BLaER1 treated with 17β-estradiol and CSF1 and Interleukin-3, amounts not matched to agents 10 nM and 100 nM (cell line): Measurements from ENCODE around the gene L3HYPDH.

Experiments
- H3K27ac ChIP-seq, 11 experiments: shearing (Covaris generic); formaldehyde crosslinking; 2 replicates each; pipeline ENCODE4 v1.8.1; 2022
- H3K27me3 ChIP-seq, 11 experiments: shearing (Covaris generic); formaldehyde crosslinking; 2 replicates each; pipeline ENCODE4 v1.8.1; 2022
- H3K36me3 ChIP-seq, 11 experiments: shearing (Covaris generic); formaldehyde crosslinking; 2 replicates each; pipeline ENCODE4 v1.8.1; 2022
- H3K4me1 ChIP-seq, 10 experiments: shearing (Covaris generic); formaldehyde crosslinking; 2 replicates each; pipeline ENCODE4 v1.8.1; 2022
- H3K4me2 ChIP-seq, 11 experiments: shearing (Covaris generic); formaldehyde crosslinking; 2 replicates each; pipeline ENCODE4 v1.8.1; 2022
- H3K4me3 ChIP-seq, 10 experiments: shearing (Covaris generic); formaldehyde crosslinking; 2 replicates each; pipeline ENCODE4 v1.8.1; 2022
- H3K9ac ChIP-seq, 11 experiments: shearing (Covaris generic); formaldehyde crosslinking; 2 replicates each; pipeline ENCODE4 v1.8.1; 2022
- H3K9me3 ChIP-seq, 11 experiments: shearing (Covaris generic); formaldehyde crosslinking; replicated peaks in 1 of 11; 2 replicates each; pipeline ENCODE4 v1.8.1; 2022
- H4K20me1 ChIP-seq, 11 experiments: shearing (Covaris generic); formaldehyde crosslinking; 2 replicates each; pipeline ENCODE4 v1.8.1; 2022
- Cebpa-rat ChIP-seq, 11 experiments: shearing (Covaris generic); IDR thresholded peaks; 2 replicates each; pipeline ENCODE4 v1.8.1; 2022

The L3HYPDH gene

DNA sequence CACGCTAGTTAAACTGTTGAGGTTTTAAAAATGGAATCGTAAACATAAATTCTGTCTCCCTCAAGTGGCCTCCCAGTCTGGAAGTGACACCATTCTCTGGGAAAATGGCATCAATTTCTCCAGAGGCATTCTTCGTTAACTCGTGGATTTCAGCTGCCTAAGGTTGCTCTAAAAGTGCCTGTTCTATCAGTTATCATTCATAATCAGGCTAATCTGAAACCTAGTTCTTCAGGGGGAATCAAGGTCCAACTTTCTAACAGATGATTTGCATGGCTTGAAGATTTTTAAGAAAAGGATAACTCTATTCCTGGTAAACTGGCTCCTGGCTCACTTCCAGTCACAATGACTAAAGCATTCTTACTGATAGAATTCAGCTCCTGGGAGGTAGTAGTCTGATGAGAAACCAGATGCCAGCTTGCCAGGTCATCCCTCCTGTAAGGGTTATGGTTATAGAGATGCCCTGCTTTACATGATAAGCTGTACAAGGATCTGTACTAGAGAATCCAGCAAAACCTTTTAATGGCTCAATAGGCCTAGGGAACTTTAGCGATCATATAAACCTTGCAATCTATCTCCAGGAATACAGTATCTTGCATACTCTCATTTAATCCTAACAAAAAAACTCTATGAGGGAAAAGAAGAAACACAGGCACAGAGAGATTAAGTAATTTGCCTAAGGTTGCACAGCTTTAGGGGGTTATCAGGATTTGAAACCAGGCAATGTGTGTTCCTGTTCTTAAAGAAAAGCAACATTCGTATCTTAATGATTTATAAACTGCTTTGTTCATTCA, 1.5 kb downstream of the L3HYPDH start:
- Histone ChIP-seq H3K36me3 (peaks cover 14 to 24% (median 18%) of the 10 kb centered on the region in 11 experiments; a peak in 20 of 22 replicates), H4K20me1 (peaks cover 0 to 30% (median 12%) of the 10 kb centered on the region in 11 experiments; a peak in 14 of 22 replicates), H3K9ac (peak overlapping the region; percentile 84 to 92 (median 90)), H3K4me2 (peak overlapping the region; percentile 85 to 99 (median 97)), H3K27me3 (no peaks in the 10 kb centered on the region), H3K4me3 (peak overlapping the region; percentile 70 to 89 (median 80)), H3K27ac (peak overlapping the region in 8 of 11 experiments; percentile 84 to 94 (median 91); a peak in 12 of 22 replicates), H3K9me3 (no peaks in the 10 kb centered on the region), H3K4me1 (peaks cover 47 to 60% (median 54%) of the 10 kb centered on the region in 10 experiments)
- TF ChIP-seq Cebpa-rat (IDR thresholded peaks at IDR 0.05) = no peak

DNA sequence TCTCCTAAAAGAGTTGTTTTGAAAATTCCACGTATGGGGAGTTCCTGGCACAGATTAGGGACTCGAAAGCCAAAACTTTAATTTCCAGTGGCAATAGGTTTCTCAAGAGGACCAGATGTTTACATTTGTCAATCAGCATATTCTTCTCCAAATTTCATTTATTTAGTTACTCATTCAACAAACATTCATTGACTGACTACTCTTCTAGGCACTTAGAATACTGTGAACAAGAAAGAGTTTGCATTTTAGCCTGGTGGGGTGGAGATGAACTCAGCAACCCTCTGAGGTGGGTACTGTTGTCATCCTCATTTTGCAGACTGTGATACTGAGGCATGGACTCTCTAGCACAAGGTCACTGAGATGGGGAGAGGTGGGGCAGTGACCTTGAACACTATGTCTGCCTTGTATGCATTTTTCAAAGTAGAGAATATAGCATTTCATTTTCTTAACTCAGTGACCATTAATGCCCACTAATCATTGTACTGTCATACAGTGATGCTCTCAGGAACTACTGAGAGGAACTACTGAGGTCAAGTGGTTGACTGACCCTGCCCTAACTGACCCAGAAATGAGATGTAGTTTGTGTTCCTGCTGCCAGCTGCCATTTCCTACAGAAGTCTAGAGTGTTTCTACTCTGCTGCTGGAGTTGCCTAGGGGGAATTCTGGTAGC, 2.2 kb downstream of the L3HYPDH start:
- peak overlapping the region in 6 of 11 experiments; percentile 87 to 92 (median 90); a peak in 8 of 22 replicates for H3K9ac ChIP-seq
- peak overlapping the region in 3 of 11 experiments; percentile 90 to 93 (median 92); a peak in 3 of 22 replicates for H3K27ac ChIP-seq
- H3K4me3 ChIP-seq = peak overlapping the region in 7 of 10 experiments; percentile 74 to 89 (median 79); a peak in 11 of 20 replicates
- no peak for TF ChIP-seq Cebpa-rat (IDR thresholded peaks at IDR 0.05)
- peaks cover 10 to 22% (median 18%) of the 10 kb centered on the region in 11 experiments; a peak in 20 of 22 replicates for H3K36me3 ChIP-seq
- H3K9me3 ChIP-seq = no peaks in the 10 kb centered on the region
- H3K27me3 ChIP-seq = no peaks in the 10 kb centered on the region
- H3K4me2 ChIP-seq = peak overlapping the region; percentile 85 to 99 (median 97)
- H4K20me1 ChIP-seq = peaks cover 0 to 30% (median 10%) of the 10 kb centered on the region in 11 experiments; a peak in 14 of 22 replicates
- peaks cover 45 to 59% (median 54%) of the 10 kb centered on the region in 10 experiments for H3K4me1 ChIP-seq

DNA sequence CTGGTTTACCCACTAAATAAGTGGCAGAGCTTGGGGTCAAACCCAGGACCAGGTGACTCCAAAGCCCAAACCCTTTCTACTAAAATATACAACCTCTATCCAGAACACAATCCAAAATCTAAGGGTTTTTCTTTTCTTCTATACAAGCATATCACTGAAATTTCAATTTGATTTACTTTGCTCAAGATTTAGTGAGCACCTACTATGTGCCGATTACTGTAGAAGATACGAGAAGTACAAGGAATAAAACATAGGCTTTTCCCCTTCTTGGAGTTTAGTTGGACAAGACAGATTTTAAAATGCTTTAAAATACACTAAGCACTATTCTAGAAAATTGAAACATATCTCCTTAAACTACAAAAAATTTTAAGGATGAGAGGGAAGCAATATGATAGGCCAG, 2.8 kb downstream of the L3HYPDH start:
- Histone ChIP-seq H3K4me2 (peak overlapping the region; percentile 85 to 99 (median 97); a peak in 21 of 22 replicates), H3K27ac (no peak overlapping the region), H4K20me1 (peaks cover 0 to 30% (median 8%) of the 10 kb centered on the region in 11 experiments; a peak in 14 of 22 replicates), H3K36me3 (peaks cover 11 to 26% (median 21%) of the 10 kb centered on the region in 11 experiments; a peak in 20 of 22 replicates), H3K4me3 (no peak overlapping the region), H3K4me1 (peaks cover 39 to 53% (median 51%) of the 10 kb centered on the region in 10 experiments), H3K9me3 (no peaks in the 10 kb centered on the region), H3K27me3 (no peaks in the 10 kb centered on the region), H3K9ac (no peak overlapping the region)
- no peak for TF ChIP-seq Cebpa-rat (IDR thresholded peaks at IDR 0.05)

DNA sequence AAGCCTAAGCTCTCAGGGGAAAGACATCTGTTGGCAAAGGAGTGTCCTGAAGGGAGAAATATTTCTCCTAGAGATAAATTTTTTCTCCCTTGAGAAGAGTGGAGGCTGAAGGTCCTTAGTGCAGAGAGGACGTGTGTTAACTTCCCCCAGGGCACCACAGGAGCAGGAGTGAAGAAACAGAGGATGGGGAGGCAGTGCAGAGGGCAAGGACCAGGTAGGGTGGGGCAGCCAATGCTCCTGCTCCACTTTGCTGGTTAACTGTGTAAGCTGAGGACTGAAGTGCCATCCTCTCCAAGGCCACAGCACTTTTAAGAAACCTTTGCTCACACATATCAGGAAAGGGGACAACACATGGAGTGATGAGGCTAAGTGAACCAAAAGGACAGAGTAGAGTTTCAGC, 4.0 kb downstream of the L3HYPDH start:
- Histone ChIP-seq H3K27ac (no peak overlapping the region), H3K4me1 (peaks cover 28 to 41% (median 39%) of the 10 kb centered on the region in 10 experiments), H3K4me3 (no peak overlapping the region), H3K27me3 (no peaks in the 10 kb centered on the region), H3K4me2 (peak overlapping the region in 10 of 11 experiments; percentile 15 to 99 (median 92); a peak in 12 of 22 replicates), H3K9ac (no peak overlapping the region), H3K9me3 (no peaks in the 10 kb centered on the region), H3K36me3 (peaks cover 19 to 38% (median 32%) of the 10 kb centered on the region in 11 experiments), H4K20me1 (peaks cover 0 to 30% (median 5%) of the 10 kb centered on the region in 11 experiments; a peak in 12 of 22 replicates)
- TF ChIP-seq Cebpa-rat (IDR thresholded peaks at IDR 0.05) = no peak

DNA sequence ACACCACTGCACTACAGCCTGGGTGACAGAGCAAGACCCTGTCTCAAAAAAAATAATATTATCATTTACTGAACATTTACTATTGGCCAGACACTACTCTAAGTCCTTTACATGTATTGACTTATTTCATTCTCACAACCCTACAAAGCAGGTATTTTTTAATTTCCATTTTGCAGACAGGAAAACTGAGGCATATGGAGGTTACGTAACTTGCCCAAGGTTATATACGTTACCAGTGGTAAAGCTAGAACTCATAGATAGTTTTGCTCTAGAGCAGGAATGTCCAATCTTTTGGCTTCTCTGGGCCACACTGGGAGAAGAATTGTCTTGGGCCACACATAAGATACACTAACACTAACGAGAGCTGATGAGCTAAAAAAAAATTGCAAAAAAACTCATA, 5.7 kb downstream of the L3HYPDH start:
- H3K36me3 ChIP-seq = peaks cover 32 to 54% (median 45%) of the 10 kb centered on the region in 11 experiments
- H3K9ac ChIP-seq = no peak overlapping the region
- H3K4me1 ChIP-seq = peaks cover 28 to 41% (median 38%) of the 10 kb centered on the region in 10 experiments
- H3K27ac ChIP-seq = no peak overlapping the region
- peaks cover 0 to 30% (median 5%) of the 10 kb centered on the region in 11 experiments; a peak in 12 of 22 replicates for H4K20me1 ChIP-seq
- H3K4me2 ChIP-seq = no peak overlapping the region
- H3K9me3 ChIP-seq = no peaks in the 10 kb centered on the region
- no peak for TF ChIP-seq Cebpa-rat (IDR thresholded peaks at IDR 0.05)
- no peak overlapping the region for H3K4me3 ChIP-seq
- no peaks in the 10 kb centered on the region for H3K27me3 ChIP-seq

DNA sequence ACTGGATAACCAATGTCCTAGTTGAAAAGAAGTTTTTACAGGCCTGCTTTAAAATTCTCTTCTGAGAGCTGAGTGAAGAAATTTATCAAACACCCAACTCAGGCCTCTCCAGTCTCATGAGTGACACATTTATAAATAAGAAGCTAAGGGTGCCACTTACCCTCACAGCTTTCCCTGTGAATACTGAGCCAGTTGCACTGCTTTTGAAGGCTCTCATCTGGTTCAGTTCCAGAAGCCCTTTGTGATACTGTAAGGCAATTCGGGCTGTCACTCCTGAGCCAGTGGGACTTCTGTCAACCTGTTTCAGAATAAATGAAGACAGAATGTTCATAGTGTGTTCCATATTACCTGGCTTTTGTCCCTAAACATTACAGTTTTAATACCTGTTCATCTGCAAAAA, 8.5 kb downstream of the L3HYPDH start:
- Histone ChIP-seq H3K4me1 (peaks cover 7 to 14% (median 10%) of the 10 kb centered on the region in 10 experiments; a peak in 16 of 20 replicates), H3K9ac (no peak overlapping the region), H3K9me3 (no peaks in the 10 kb centered on the region), H4K20me1 (peaks cover 0 to 21% (median 5%) of the 10 kb centered on the region in 11 experiments; a peak in 9 of 22 replicates), H3K27ac (no peak overlapping the region), H3K27me3 (no peaks in the 10 kb centered on the region), H3K4me2 (no peak overlapping the region), H3K36me3 (peaks cover 56 to 81% (median 65%) of the 10 kb centered on the region in 11 experiments), H3K4me3 (no peak overlapping the region)
- TF ChIP-seq Cebpa-rat (IDR thresholded peaks at IDR 0.05) = no peak

DNA sequence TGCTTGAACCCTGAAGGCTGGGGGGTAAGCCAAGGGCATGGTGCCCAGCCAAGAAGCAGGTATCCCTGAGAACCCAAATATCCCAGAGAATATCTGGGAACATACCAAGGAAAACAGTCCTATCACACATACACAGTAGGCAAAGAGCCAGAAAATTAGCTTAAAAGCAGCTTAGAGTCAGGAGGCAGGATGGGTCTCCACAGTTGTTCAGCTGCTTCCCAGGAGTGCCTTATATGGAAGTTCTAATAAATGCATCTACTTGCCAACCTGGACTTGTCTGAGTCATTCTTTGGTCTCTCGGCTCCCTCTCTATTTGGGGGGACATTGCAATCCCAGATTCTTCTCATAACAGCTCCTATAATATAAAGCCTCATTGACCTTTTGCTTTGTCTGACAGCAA, 10.0 kb downstream of the L3HYPDH start:
- Histone ChIP-seq H4K20me1 (peaks cover 0 to 14% (median 0%) of the 10 kb centered on the region in 11 experiments; a peak in 3 of 22 replicates), H3K4me2 (no peak overlapping the region), H3K27me3 (no peaks in the 10 kb centered on the region), H3K36me3 (peaks cover 56 to 94% (median 74%) of the 10 kb centered on the region in 11 experiments), H3K27ac (no peak overlapping the region), H3K9ac (no peak overlapping the region), H3K4me1 (no peaks in the 10 kb centered on the region), H3K9me3 (no peaks in the 10 kb centered on the region), H3K4me3 (no peak overlapping the region)
- no peak for TF ChIP-seq Cebpa-rat (IDR thresholded peaks at IDR 0.05)

DNA sequence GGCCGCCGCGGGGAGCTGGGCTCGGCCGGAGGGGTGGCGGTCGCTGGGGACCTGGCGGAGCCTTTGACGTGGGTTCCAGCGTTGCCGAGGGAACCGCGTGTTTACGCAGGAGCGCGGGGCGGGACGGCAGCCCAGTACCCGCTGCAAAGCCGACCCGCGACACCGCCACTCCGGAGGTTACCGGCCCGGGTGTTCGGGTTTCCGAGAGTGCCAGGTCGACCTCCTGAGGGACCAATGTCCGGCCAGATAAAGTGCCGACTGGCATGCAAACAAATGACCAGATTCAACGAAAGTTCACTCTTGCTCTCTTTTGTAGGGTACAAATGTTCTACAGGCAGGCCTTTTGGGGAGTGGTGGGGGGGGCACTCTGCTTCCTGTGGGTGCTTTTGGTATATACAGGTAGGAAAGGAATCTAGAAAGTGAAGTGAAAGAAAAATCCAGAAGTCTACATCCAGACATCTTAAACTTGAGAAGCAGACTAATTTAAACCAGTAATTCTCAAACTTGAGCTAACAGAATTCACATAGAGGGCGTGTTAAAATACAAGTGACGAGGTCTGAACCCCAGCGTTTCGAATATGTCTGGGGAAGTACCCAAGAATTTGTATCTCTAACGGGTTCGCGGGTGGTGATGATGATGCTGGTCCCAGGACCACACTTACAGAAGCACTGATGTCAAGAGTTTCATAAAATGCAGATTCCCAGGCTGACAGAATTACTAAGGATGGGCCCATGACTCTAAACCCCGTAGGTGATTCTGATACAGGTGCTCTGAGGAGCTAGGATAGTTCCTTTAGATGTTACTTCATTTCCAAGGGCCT, 18.7 kb downstream of the L3HYPDH start, which contains the start of gene GPR135:
Gene GPR135 (minus strand): TSS at position 65 of the 820 bp plus-strand sequence. CDS start 154 bp downstream, outside the sequence.
- peaks cover 0 to 47% (median 33%) of the 10 kb centered on the region in 11 experiments; a peak in 18 of 22 replicates for H4K20me1 ChIP-seq
- no peak for TF ChIP-seq Cebpa-rat (IDR thresholded peaks at IDR 0.05)
- H3K27me3 ChIP-seq = peaks cover 36 to 49% (median 43%) of the 10 kb centered on the region in 11 experiments
- peak within 1 kb of the TSS in 2 of 11 experiments; percentile 7 to 33; a peak in 2 of 22 replicates for H3K27ac ChIP-seq
- peaks cover 0 to 26% (median 10%) of the 10 kb centered on the region in 11 experiments; a peak in 14 of 22 replicates for H3K36me3 ChIP-seq
- H3K9ac ChIP-seq = peak within 1 kb of the TSS; percentile 28 to 74 (median 59); a peak in 21 of 22 replicates
- no peaks in the 10 kb centered on the region for H3K9me3 ChIP-seq
- peak within 1 kb of the TSS; percentile 58 to 78 (median 69) for H3K4me3 ChIP-seq
- peaks cover 8 to 16% (median 12%) of the 10 kb centered on the region in 10 experiments for H3K4me1 ChIP-seq
- peak within 1 kb of the TSS; percentile 87 to 100 (median 98) for H3K4me2 ChIP-seq
